GM12874 (cell line): ENCODE results near the gene NFATC2.

Experiments used
- CTCF ChIP-seq: IDR thresholded peaks from 2 replicates; pipeline ENCODE4 v1.5.1; 2011; ENCODE audit warnings: low read depth, mild to moderate bottlenecking, control low read depth, low read length, moderate library complexity; ENCODE audit not compliant: insufficient read depth

The NFATC2 gene

GRCh38 chr20:51503376-51503775 lies 39.1 kb downstream of the NFATC2 start:
- no peak for TF ChIP-seq CTCF

- TF ChIP-seq CTCF: no peak
Measured at GRCh38 chr20:51500936-51501335, 41.6 kb downstream of the NFATC2 start.

GRCh38 chr20:51500311-51500710 lies 42.2 kb downstream of the NFATC2 start:
- no peak for TF ChIP-seq CTCF

- no peak for TF ChIP-seq CTCF
Measured at GRCh38 chr20:51498765-51499540, 43.6 kb downstream of the NFATC2 start.

- TF ChIP-seq CTCF: no peak
Measured at GRCh38 chr20:51497542-51498467, 44.7 kb downstream of the NFATC2 start.

- no peak for TF ChIP-seq CTCF
Measured at GRCh38 chr20:51496964-51497363, 45.6 kb downstream of the NFATC2 start.

- no peak for TF ChIP-seq CTCF
Measured at GRCh38 chr20:51495921-51496545, 46.5 kb downstream of the NFATC2 start.
